Muscle of back (tissue), 11 donors: ENCODE measurements around the gene MTHFD1. TPM values are rescaled to one million over a fixed set of nuclear protein-coding genes. Genes with fewer than 3 reads are reported as not detected.

ENCODE experiments used
- DNase-seq, 3 donors: peaks; one replicate each; pipeline versions ENCODE4 v3.0.0 to v3.0.0-alpha.2; 2013
- polyA plus RNA-seq, 10 donors: library from polyadenylated mRNA; unstranded; fragments of 120-200 nt; gene quantifications; one replicate each; pipeline ENCODE4 v1.2.1, GENCODE V29; 2013; ENCODE audit not compliant: insufficient read length in 10 of 10

MTHFD1 gene
- polyA plus RNA-seq, 10 donors: 42.4 to 56.2 (median 48.3) TPM

- DNase-seq: no peak
Measured at GRCh38 chr14:64400829-64401459, 12.8 kb downstream of the MTHFD1 start.

GRCh38 chr14:64401949-64402348 is 13.8 kb downstream of the MTHFD1 start:
- no peak for DNase-seq

- DNase-seq: no peak
Measured at GRCh38 chr14:64405295-64405694, 17.1 kb downstream of the MTHFD1 start.

- no peak for DNase-seq
Measured at GRCh38 chr14:64407329-64407728, 19.2 kb downstream of the MTHFD1 start.

GRCh38 chr14:64409126-64409920 is 21.2 kb downstream of the MTHFD1 start:
- no peak for DNase-seq

- DNase-seq: no peak
Measured at GRCh38 chr14:64410084-64410774, 22.1 kb downstream of the MTHFD1 start.

- no peak for DNase-seq
Measured at GRCh38 chr14:64411001-64411400, 22.8 kb downstream of the MTHFD1 start.

GRCh38 chr14:64412237-64412636 is 24.1 kb downstream of the MTHFD1 start:
- DNase-seq: no peak

GRCh38 chr14:64416348-64416932 is 28.3 kb downstream of the MTHFD1 start:
- no peak for DNase-seq

- DNase-seq: no peak
Measured at GRCh38 chr14:64417055-64417770, 29.1 kb downstream of the MTHFD1 start.

GRCh38 chr14:64417771-64418125 is 29.6 kb downstream of the MTHFD1 start:
- no peak for DNase-seq

- no peak for DNase-seq
Measured at GRCh38 chr14:64419003-64419402, 30.9 kb downstream of the MTHFD1 start.

- peak in 1 of 3 donors; percentile 14 for DNase-seq
Measured at GRCh38 chr14:64421166-64421565, 33.0 kb downstream of the MTHFD1 start.

- DNase-seq: no peak
Measured at GRCh38 chr14:64422005-64422404, 33.9 kb downstream of the MTHFD1 start.

- no peak for DNase-seq
Measured at GRCh38 chr14:64422756-64423155, 34.6 kb downstream of the MTHFD1 start.

GRCh38 chr14:64423987-64424386 is 35.8 kb downstream of the MTHFD1 start:
- peak in 1 of 3 donors; percentile 13 for DNase-seq

- DNase-seq: no peak
Measured at GRCh38 chr14:64434528-64434927, 46.4 kb downstream of the MTHFD1 start.

- peak in 1 of 3 donors; percentile 87 for DNase-seq
Measured at GRCh38 chr14:64438181-64438841, 50.2 kb downstream of the MTHFD1 start.

- no peak for DNase-seq
Measured at GRCh38 chr14:64439141-64439540, 51.0 kb downstream of the MTHFD1 start.

GRCh38 chr14:64440494-64440893 is 52.3 kb downstream of the MTHFD1 start:
- DNase-seq: no peak

GRCh38 chr14:64442300-64442988 is 54.3 kb downstream of the MTHFD1 start:
- peak in 1 of 3 donors; percentile 13 for DNase-seq
